Epithelial cell of proximal tubule (primary cell): ENCODE results near the gene NUP42. TPM values are rescaled to one million over a fixed set of nuclear protein-coding genes. Genes with fewer than 3 reads are reported as not detected.
A peak's percentile ranks its signal among the peaks of the same experiment; 100 is the strongest.

Source experiments
- DNase-seq: peaks from one replicate; pipeline ENCODE4 v3.0.0-alpha.2; 2011; ENCODE audit warnings: low read depth
- H3K4me3 ChIP-seq: 2 replicates; pipeline ENCODE4 v1.5.1; 2011; ENCODE audit warnings: low read depth, mild to moderate bottlenecking, low read length
- CTCF ChIP-seq: conservative IDR thresholded peaks from 2 replicates; pipeline ENCODE4 v1.5.1; 2012; ENCODE audit warnings: low read depth, mild to moderate bottlenecking, low read length
- total RNA-seq: library from RNA; depleted of rRNA; stranded (reverse); fragments of >200 nt; gene quantifications from 2 replicates; pipeline ENCODE4 v1.2.3, GENCODE V29; 2015

Gene NUP42
- total RNA-seq, 1 donor from 2014 or later, result 22.2 TPM

GRCh38 chr7:23161482-23161881, 20.4 kb upstream of the NUP42 start:
- DNase-seq, result no peak
- no peak overlapping the region for H3K4me3 ChIP-seq
- TF ChIP-seq CTCF, result no peak

GRCh38 chr7:23164846-23165245, 17.0 kb upstream of the NUP42 start:
- H3K4me3 ChIP-seq, result no peak overlapping the region
- no peak for DNase-seq
- TF ChIP-seq CTCF, result no peak

GRCh38 chr7:23165316-23165715, 16.5 kb upstream of the NUP42 start:
- no peak for TF ChIP-seq CTCF
- H3K4me3 ChIP-seq, result no peak overlapping the region
- DNase-seq, result no peak

- DNase-seq, result no peak
- no peak for TF ChIP-seq CTCF
- no peak overlapping the region for H3K4me3 ChIP-seq
Measured at GRCh38 chr7:23167691-23168090, 14.2 kb upstream of the NUP42 start.

- TF ChIP-seq CTCF, result no peak
- H3K4me3 ChIP-seq, result no peak overlapping the region
- DNase-seq, result no peak
Measured at GRCh38 chr7:23168111-23168885, 13.6 kb upstream of the NUP42 start.

- no peak for TF ChIP-seq CTCF
- DNase-seq, result no peak
- H3K4me3 ChIP-seq, result no peak overlapping the region
Measured at GRCh38 chr7:23175938-23176337, 5.9 kb upstream of the NUP42 start.

GRCh38 chr7:23183279-23184012, 1.6 kb downstream of the NUP42 start:
- peak overlapping the region; percentile 94 for H3K4me3 ChIP-seq
- no peak for DNase-seq
- no peak for TF ChIP-seq CTCF
